GM21529 (cell line): ENCODE data around the gene AFAP1L1.
"Not testable (repeated sequence)": the region's sequence is repeated elsewhere in the genome, so short reads cannot be mapped to it uniquely, and the experiment has no call there.

ENCODE experiments used
- ATAC-seq: cut with Tn5 transposase; IDR thresholded peaks from one replicate; pipeline ENCODE4 v1.9.1; 2021; ENCODE audit not compliant: unreplicated experiment

AFAP1L1 gene

GRCh38 chr5:149260761-149261160 is 10.9 kb upstream of the AFAP1L1 start:
- ATAC-seq, result no peak

GRCh38 chr5:149261246-149261645 is 10.4 kb upstream of the AFAP1L1 start:
- no peak for ATAC-seq

- ATAC-seq, result no peak
Observed at GRCh38 chr5:149262315-149262714, 9.3 kb upstream of the AFAP1L1 start.

- ATAC-seq, result peak; percentile 90
Observed at GRCh38 chr5:149264439-149265067, 7.1 kb upstream of the AFAP1L1 start.

- ATAC-seq, result no peak
Observed at GRCh38 chr5:149265068-149265465, 6.6 kb upstream of the AFAP1L1 start.

GRCh38 chr5:149265597-149265996 is 6.1 kb upstream of the AFAP1L1 start:
- no peak for ATAC-seq

- no peak for ATAC-seq
Observed at GRCh38 chr5:149267241-149267973, 4.3 kb upstream of the AFAP1L1 start.

GRCh38 chr5:149268928-149269557 is 2.6 kb upstream of the AFAP1L1 start:
- ATAC-seq, result no peak

GRCh38 chr5:149271195-149271715 is 404 bp upstream of the AFAP1L1 start:
- no peak for ATAC-seq

- not testable (repeated sequence) for ATAC-seq
Observed at GRCh38 chr5:149272781-149273180, 1.1 kb downstream of the AFAP1L1 start.

GRCh38 chr5:149273237-149273636 is 1.6 kb downstream of the AFAP1L1 start:
- no peak for ATAC-seq

- ATAC-seq, result no peak
Observed at GRCh38 chr5:149273950-149274349, 2.3 kb downstream of the AFAP1L1 start.

GRCh38 chr5:149274939-149275338 is 3.3 kb downstream of the AFAP1L1 start:
- ATAC-seq, result no peak

- ATAC-seq, result no peak
Observed at GRCh38 chr5:149277801-149278200, 6.1 kb downstream of the AFAP1L1 start.

- no peak for ATAC-seq
Observed at GRCh38 chr5:149278451-149279210, 7.0 kb downstream of the AFAP1L1 start.

GRCh38 chr5:149279661-149280060 is 8.0 kb downstream of the AFAP1L1 start:
- no peak for ATAC-seq

- no peak for ATAC-seq
Observed at GRCh38 chr5:149280124-149280523, 8.5 kb downstream of the AFAP1L1 start.

GRCh38 chr5:149280802-149281201 is 9.1 kb downstream of the AFAP1L1 start:
- no peak for ATAC-seq

- no peak for ATAC-seq
Observed at GRCh38 chr5:149282027-149282965, 10.6 kb downstream of the AFAP1L1 start.

GRCh38 chr5:149282966-149283332 is 11.3 kb downstream of the AFAP1L1 start:
- no peak for ATAC-seq
